Stimulated activated CD8-positive, alpha-beta memory T cell treated with anti-CD3 and anti-CD28 coated beads, Interleukin-7, amount 100 ng/mL, for 1 hour (primary cell): ENCODE results near the gene SEPTIN8.

Experiments used
- DNase-seq, 2 donors: peaks; one replicate each; pipeline ENCODE4 v3.0.0-alpha.2; 2020; ENCODE audit warnings: low read depth in 2 of 2

The SEPTIN8 gene

GRCh38 chr5:132765311-132766019 lies 11.6 kb downstream of the SEPTIN8 start:
- no peak for DNase-seq

- no peak for DNase-seq
Measured at GRCh38 chr5:132764671-132765238, 12.3 kb downstream of the SEPTIN8 start.

- no peak for DNase-seq
Measured at GRCh38 chr5:132764051-132764450, 13.0 kb downstream of the SEPTIN8 start.

- DNase-seq, result no peak
Measured at GRCh38 chr5:132763181-132764036, 13.6 kb downstream of the SEPTIN8 start.

- no peak for DNase-seq
Measured at GRCh38 chr5:132762246-132763000, 14.6 kb downstream of the SEPTIN8 start.

GRCh38 chr5:132761321-132762240 lies 15.5 kb downstream of the SEPTIN8 start:
- DNase-seq, result no peak

GRCh38 chr5:132760601-132761317 lies 16.3 kb downstream of the SEPTIN8 start:
- DNase-seq, result no peak

GRCh38 chr5:132760049-132760420 lies 17.0 kb downstream of the SEPTIN8 start:
- DNase-seq, result no peak

GRCh38 chr5:132759114-132760048 lies 17.7 kb downstream of the SEPTIN8 start:
- DNase-seq, result no peak

GRCh38 chr5:132758451-132758850 lies 18.6 kb downstream of the SEPTIN8 start:
- DNase-seq, result no peak

GRCh38 chr5:132756542-132756941 lies 20.5 kb downstream of the SEPTIN8 start:
- no peak for DNase-seq

- no peak for DNase-seq
Measured at GRCh38 chr5:132754947-132755346, 22.1 kb downstream of the SEPTIN8 start.

- no peak for DNase-seq
Measured at GRCh38 chr5:132754111-132754510, 22.9 kb downstream of the SEPTIN8 start.

GRCh38 chr5:132753135-132753987 lies 23.7 kb downstream of the SEPTIN8 start:
- no peak for DNase-seq

GRCh38 chr5:132752581-132753125 lies 24.4 kb downstream of the SEPTIN8 start:
- no peak for DNase-seq

- DNase-seq, result no peak
Measured at GRCh38 chr5:132751971-132752580, 25.0 kb downstream of the SEPTIN8 start.

- no peak for DNase-seq
Measured at GRCh38 chr5:132751444-132751843, 25.6 kb downstream of the SEPTIN8 start.
